Type B pancreatic cell (in vitro differentiated cells): ENCODE measurements around the gene ZNF526. TPM values are rescaled to one million over a fixed set of nuclear protein-coding genes. Genes with fewer than 3 reads are reported as not detected.

Experiments
- DNase-seq: peaks from one replicate; pipeline ENCODE4 v3.0.0; 2021; ENCODE audit warnings: mixed read lengths; ENCODE audit not compliant: unreplicated experiment; ENCODE audit errors: extremely low spot score
- H3K27ac Mint-ChIP-seq: 2 replicates; pipeline ENCODE4 v1.8.0; 2021; ENCODE audit warnings: mild to moderate bottlenecking, mixed read lengths
- H3K27me3 Mint-ChIP-seq: 2 replicates; pipeline ENCODE4 v1.8.0; 2021; ENCODE audit warnings: mixed read lengths
- H3K36me3 Mint-ChIP-seq: 2 replicates; pipeline ENCODE4 v1.8.0; 2021; ENCODE audit warnings: mixed read lengths
- H3K4me1 Mint-ChIP-seq: one replicate; pipeline ENCODE4 v1.8.0; 2021; ENCODE audit warnings: mixed read lengths; ENCODE audit not compliant: unreplicated experiment
- H3K4me3 Mint-ChIP-seq: 2 replicates; pipeline ENCODE4 v1.8.0; 2021; ENCODE audit warnings: mild to moderate bottlenecking, mixed read lengths
- H3K9me3 Mint-ChIP-seq: 2 replicates; pipeline ENCODE4 v1.8.0; 2021; ENCODE audit warnings: mixed read lengths
- CTCF ChIP-seq: fragments of 200-600 bp; sonication (generic); conservative IDR thresholded peaks from 2 replicates; pipeline ENCODE4 v1.5.0; 2021; ENCODE audit warnings: antibody characterized with exemption, mild to moderate bottlenecking
- total RNA-seq: library from RNA; stranded (reverse); gene quantifications from 2 replicates; pipeline ENCODE4 v1.2.1, GENCODE V29; 2021; ENCODE audit warnings: low replicate concordance

ZNF526 gene
- total RNA-seq, 1 donor from 2014 or later = 18.2 TPM

GRCh38 chr19:42252365-42253244 lies 32.5 kb downstream of the ZNF526 start:
- Mint-ChIP-seq H3K9me3 (no peaks in the 10 kb centered on the region), H3K36me3 (peaks cover 3% of the 10 kb centered on the region), H3K27ac (peak overlapping the region; percentile 95), H3K4me1 (peaks cover 22% of the 10 kb centered on the region), H3K4me3 (peak overlapping the region; percentile 95), H3K27me3 (no peaks in the 10 kb centered on the region)
- TF ChIP-seq CTCF = no peak
- no peak for DNase-seq

- H3K4me1 Mint-ChIP-seq = peaks cover 22% of the 10 kb centered on the region
- no peak for TF ChIP-seq CTCF
- peak overlapping the region; percentile 95 for H3K27ac Mint-ChIP-seq
- H3K9me3 Mint-ChIP-seq = no peaks in the 10 kb centered on the region
- H3K36me3 Mint-ChIP-seq = peaks cover 3% of the 10 kb centered on the region
- DNase-seq = peak; percentile 84
- no peaks in the 10 kb centered on the region for H3K27me3 Mint-ChIP-seq
- peak overlapping the region; percentile 95 for H3K4me3 Mint-ChIP-seq
Observed at GRCh38 chr19:42253245-42254088, 33.4 kb downstream of the ZNF526 start.

- Mint-ChIP-seq H3K27me3 (no peaks in the 10 kb centered on the region), H3K4me1 (peaks cover 22% of the 10 kb centered on the region), H3K9me3 (no peaks in the 10 kb centered on the region), H3K27ac (no peak overlapping the region), H3K4me3 (peak overlapping the region; percentile 90), H3K36me3 (peaks cover 3% of the 10 kb centered on the region)
- peak; percentile 81 for DNase-seq
- TF ChIP-seq CTCF = peak; percentile 32
Observed at GRCh38 chr19:42254089-42254849, 34.2 kb downstream of the ZNF526 start.

GRCh38 chr19:42254850-42255765 lies 35.0 kb downstream of the ZNF526 start, which contains the start of gene ERF:
ERF (minus strand) TSS chr19:42255128; CDS start chr19:42254999, 129 bp downstream.
- TF ChIP-seq CTCF = no peak
- peaks cover 22% of the 10 kb centered on the region for H3K4me1 Mint-ChIP-seq
- H3K27ac Mint-ChIP-seq = peak within 1 kb of the TSS; percentile 93
- peak; percentile 95 for DNase-seq
- H3K36me3 Mint-ChIP-seq = peaks cover 3% of the 10 kb centered on the region
- no peaks in the 10 kb centered on the region for H3K9me3 Mint-ChIP-seq
- H3K27me3 Mint-ChIP-seq = no peaks in the 10 kb centered on the region
- peak within 1 kb of the TSS; percentile 90 for H3K4me3 Mint-ChIP-seq
